Measurements from ENCODE around the gene ANTKMT. TPM values are rescaled to one million over a fixed set of nuclear protein-coding genes. Genes with fewer than 3 reads are reported as not detected.

The ANTKMT gene
- total and polyA plus RNA-seq, 2 of the 4 experiments (the other 2 are of a cell fraction): 7.3 to 16.2 TPM

- Histone ChIP-seq H2BK120ac (ENCODE audit: low read depth, low read length) (no peak overlapping the region), H3K79me1 (ENCODE audit: low read depth in 1 of 2, low read length in 2 of 2) (peaks cover 0 to 4% of the 10 kb centered on the region in 2 experiments; a peak in 1 of 4 replicates), H2BK15ac (ENCODE audit: low read depth, low read length) (no peak overlapping the region), H2AK5ac (ENCODE audit: low read depth, low read length) (no peak overlapping the region; the same call in 1 of the 2 replicates), H3K9me1 (ENCODE audit: insufficient read depth, low read length) (no peaks in the 10 kb centered on the region), H2AK9ac (replicated peaks; ENCODE audit: low read depth, low read length, poor library complexity) (no peak overlapping the region), H4K91ac (ENCODE audit: insufficient read depth, low read depth, low read length) (no peak overlapping the region), H3K4ac (ENCODE audit: low read depth, low read length) (no peak overlapping the region), H3K14ac (replicated peaks; ENCODE audit: low read depth, low read length) (no peak overlapping the region), H4K5ac (ENCODE audit: low read depth, low read length) (no peak overlapping the region), H3K9ac (ENCODE audit: low read depth, low read length) (no peak overlapping the region), H3K27ac (ENCODE audit: insufficient read depth, low read length) (no peak overlapping the region), H3K9me3 (ENCODE audit: control insufficient read depth, insufficient read depth, low read length) (no peaks in the 10 kb centered on the region), H2AFZ (replicated peaks; ENCODE audit: low read length, poor library complexity) (no peak overlapping the region), H3K56ac (ENCODE audit: extremely low read depth, insufficient read depth, low read length) (no peak overlapping the region), H2BK20ac (ENCODE audit: low read depth, low read length) (no peak overlapping the region), H3K36me3 (ENCODE audit: control insufficient read depth, insufficient read depth, low read length) (no peaks in the 10 kb centered on the region), H3K27me3 (ENCODE audit: control insufficient read depth, insufficient read depth, low read length) (peaks cover 21% of the 10 kb centered on the region), H3K4me2 (ENCODE audit: low read depth, low read length) (no peak overlapping the region), H3K4me3 (ENCODE audit: insufficient read depth, low read depth, low read length) (no peak overlapping the region), H3K23ac (ENCODE audit: low read depth, low read length) (no peak overlapping the region), H4K20me1 (ENCODE audit: insufficient read depth, low read length) (peaks cover 14% of the 10 kb centered on the region), H3K4me1 (ENCODE audit: control insufficient read depth, insufficient read depth, low read length) (peaks cover 11% of the 10 kb centered on the region; the same call in 1 of the 2 replicates), H3K18ac (ENCODE audit: low read depth, low read length) (no peak overlapping the region), H2BK5ac (ENCODE audit: low read depth, low read length, poor library complexity, severe bottlenecking) (no peak overlapping the region), H4K8ac (ENCODE audit: low read depth in 2 of 2, low read length in 2 of 2) (no peak overlapping the region)
- TF ChIP-seq MAFK (IDR thresholded peaks at IDR 0.05; ENCODE audit: low read depth, low read length): no peak
- TF ChIP-seq RAD21 (IDR thresholded peaks at IDR 0.05; ENCODE audit: low read length): no peak
- dilution Hi-C loops (cut with HindIII; ENCODE audit: low sequenced_read_pairs, unreplicated experiment): no loop called here
- WGBS, 2 experiments (ENCODE audit: extremely low coverage in 2 of 2, insufficient read length in 1 of 2): 63% methylated on average over 5 of the region's 12 CpGs; no CpG with 5 or more reads in 1 of the 2 experiments
- intact Hi-C loops (cut with micrococcal nuclease): loop anchor here (5.0 kb wide), 1 partner anchor 271 kb away; the partner anchor contains the start of gene SOX8
- in situ Hi-C loops (cut with MboI; ENCODE audit: low sequenced_read_pairs): loop anchor here (5.0 to 25.0 kb wide), 2 partner anchors 76 to 351 kb away; partner anchors contain the start of genes CHTF18, RPUSD1 and SSTR5
- ChIA-PET POLR2A (ENCODE audit: unreplicated experiment) (no interaction called here), CTCF (no interaction called here)
- no TSS peak for BruUV-seq (replicated peaks)
- DNase-seq (no peak), ATAC-seq (ENCODE audit: low read depth) (no peak)
Measured at GRCh38 chr16:711084-711483, 9.9 kb upstream of the ANTKMT start.

Measured in IMR-90 (cell line).